Left cardiac atrium (tissue), 4 donors: ENCODE measurements around the gene NKD1. TPM values are rescaled to one million over a fixed set of nuclear protein-coding genes. Genes with fewer than 3 reads are reported as not detected.
"Not testable (repeated sequence)": the region's sequence is repeated elsewhere in the genome, so short reads cannot be mapped to it uniquely, and the experiment has no call there.

Experiments
- ATAC-seq, 2 donors: fragments of 200-7000 bp; cut with Tn5 transposase; one replicate each; pipeline ENCODE4 v1.9.1; 2020; ENCODE audit warnings: mild to moderate bottlenecking in 2 of 2, moderate library complexity in 2 of 2
- DNase-seq: peaks from one replicate; pipeline ENCODE4 v3.0.0-alpha.2; 2020
- intact Hi-C, 2 donors: fragments of 100-400 bp; cut with DNase I; formaldehyde crosslinking; loops; one replicate each; pipeline versions ENCODE4 v1.14.1 to v1.15.1; 2022 to 2023
- total RNA-seq, 2 donors: library from RNA; stranded (reverse); fragmentation: NEBNext Ultra II Directional; extraction: Animal tissue kit (Norgen Biotek cat#: 25700); gene quantifications; one replicate each; pipeline ENCODE4 v1.2.1, GENCODE V29; 2021
- donor health status: DM: no; HTN: yes; CAD: no.
- donor health status: DM: no; HTN: yes; CAD: no; lungs with severe emphysema.
- donor health status: DM: yes; HTN: yes; CAD: no.
- donor health status: Dilated cardiomyopathy.

The NKD1 gene
- total RNA-seq, 2 donors from 2014 or later, result 1.0 to 1.9 TPM

GRCh38 chr16:50570354-50570753 lies 22.2 kb downstream of the NKD1 start:
- intact Hi-C loops, result loop anchor here in 1 of 2 donors (10.0 kb wide), 1 partner anchor 54 kb away; no protein-coding TSS in a partner anchor
- ATAC-seq (no peak), DNase-seq (no peak)

- ATAC-seq, result no peak
- intact Hi-C loops, result loop anchor here in 1 of 2 donors (10.0 kb wide), 1 partner anchor 54 kb away; no protein-coding TSS in a partner anchor
- DNase-seq, result no peak
Observed at GRCh38 chr16:50570808-50571598, 22.8 kb downstream of the NKD1 start.

GRCh38 chr16:50571786-50572185 lies 23.6 kb downstream of the NKD1 start:
- intact Hi-C loops, result loop anchor here in 1 of 2 donors (10.0 kb wide), 1 partner anchor 53 kb away; no protein-coding TSS in a partner anchor
- no peak for ATAC-seq
- no peak for DNase-seq

- ATAC-seq (no peak), DNase-seq (no peak)
- intact Hi-C loops, result loop anchor here in 1 of 2 donors (10.0 kb wide), 1 partner anchor 52 kb away; no protein-coding TSS in a partner anchor
Observed at GRCh38 chr16:50572700-50573099, 24.5 kb downstream of the NKD1 start.

GRCh38 chr16:50573279-50573678 lies 25.1 kb downstream of the NKD1 start:
- DNase-seq (no peak), ATAC-seq (no peak)
- intact Hi-C loops, result loop anchor here in 1 of 2 donors (10.0 kb wide), 1 partner anchor 52 kb away; no protein-coding TSS in a partner anchor

- DNase-seq, result peak; percentile 39
- intact Hi-C loops, result loop anchor here in 1 of 2 donors (10.0 kb wide), 1 partner anchor 51 kb away; no protein-coding TSS in a partner anchor
- peak; percentile 44 to 82 for ATAC-seq
Observed at GRCh38 chr16:50573947-50574744, 25.9 kb downstream of the NKD1 start.

- DNase-seq (no peak), ATAC-seq (peak; percentile 34 to 37)
- intact Hi-C loops, result loop anchor here in 1 of 2 donors (10.0 kb wide), 1 partner anchor 50 kb away; no protein-coding TSS in a partner anchor
Observed at GRCh38 chr16:50574745-50575136, 26.5 kb downstream of the NKD1 start.

GRCh38 chr16:50575743-50576142 lies 27.5 kb downstream of the NKD1 start:
- intact Hi-C loops, result loop anchor here in 1 of 2 donors (10.0 kb wide), 1 partner anchor 49 kb away; no protein-coding TSS in a partner anchor
- no peak for DNase-seq
- ATAC-seq, result no peak

GRCh38 chr16:50576403-50577113 lies 28.4 kb downstream of the NKD1 start:
- no peak for DNase-seq
- ATAC-seq, result no peak
- intact Hi-C loops, result loop anchor here in 1 of 2 donors (10.0 kb wide), 1 partner anchor 48 kb away; no protein-coding TSS in a partner anchor

GRCh38 chr16:50578137-50578536 lies 29.9 kb downstream of the NKD1 start:
- no peak for ATAC-seq
- intact Hi-C loops, result loop anchor here in 1 of 2 donors (10.0 kb wide), 1 partner anchor 47 kb away; no protein-coding TSS in a partner anchor

GRCh38 chr16:50579373-50579772 lies 31.2 kb downstream of the NKD1 start:
- not testable (repeated sequence) for ATAC-seq, DNase-seq
- intact Hi-C loops, result loop anchor here in 1 of 2 donors (10.0 kb wide), 1 partner anchor 45 kb away; no protein-coding TSS in a partner anchor

More at GRCh38 chr16:50578137-50578536, 29.9 kb downstream of the NKD1 start:
- DNase-seq, result no peak

- no peak for ATAC-seq
- no peak for DNase-seq
- intact Hi-C loops, result no loop called here
Observed at GRCh38 chr16:50580180-50580798, 32.1 kb downstream of the NKD1 start.

GRCh38 chr16:50581845-50582244 lies 33.6 kb downstream of the NKD1 start:
- DNase-seq (no peak), ATAC-seq (no peak)
- intact Hi-C loops, result no loop called here

- DNase-seq (no peak), ATAC-seq (no peak)
- intact Hi-C loops, result no loop called here
Observed at GRCh38 chr16:50583211-50583610, 35.0 kb downstream of the NKD1 start.

- ATAC-seq, result no peak
- peak; percentile 13 for DNase-seq
- intact Hi-C loops, result no loop called here
Observed at GRCh38 chr16:50584033-50584722, 36.0 kb downstream of the NKD1 start.

- DNase-seq (peak; percentile 75), ATAC-seq (peak; percentile 81 to 96)
Observed at GRCh38 chr16:50585331-50585776, 37.2 kb downstream of the NKD1 start.

GRCh38 chr16:50587543-50587942 lies 39.3 kb downstream of the NKD1 start:
- DNase-seq, result no peak
- ATAC-seq, result no peak
- intact Hi-C loops, result no loop called here

More at GRCh38 chr16:50585331-50585776, 37.2 kb downstream of the NKD1 start:
- intact Hi-C loops, result no loop called here

GRCh38 chr16:50588276-50588675 lies 40.1 kb downstream of the NKD1 start:
- DNase-seq (no peak), ATAC-seq (no peak)
- intact Hi-C loops, result no loop called here
